Erythroblast (primary cell): ENCODE results near the gene ZNF473.
"Not testable (repeated sequence)": the region's sequence is repeated elsewhere in the genome, so short reads cannot be mapped to it uniquely, and the experiment has no call there.

Experiments
- DNase-seq, 2 experiments: peaks; one replicate each; lab custom pipeline; 2025; lab: John Stamatoyannopoulos, UW

Gene ZNF473

GRCh38 chr19:50092597-50092996, 66.8 kb downstream of the ZNF473 start:
- not testable (repeated sequence) for DNase-seq

- DNase-seq, result not testable (repeated sequence)
Observed at GRCh38 chr19:50097884-50098283, 72.1 kb downstream of the ZNF473 start.

GRCh38 chr19:50098892-50099291, 73.1 kb downstream of the ZNF473 start:
- DNase-seq, result not testable (repeated sequence)

- DNase-seq, result not testable (repeated sequence)
Observed at GRCh38 chr19:50099696-50100095, 73.9 kb downstream of the ZNF473 start.

- not testable (repeated sequence) for DNase-seq
Observed at GRCh38 chr19:50100946-50101345, 75.1 kb downstream of the ZNF473 start.
